GM12891 (cell line): Measurements from ENCODE around the gene SIGLEC12. TPM values are rescaled to one million over a fixed set of nuclear protein-coding genes. Genes with fewer than 3 reads are reported as not detected.

ENCODE experiments used
- DNase-seq: peaks from one replicate; pipeline ENCODE4 v3.0.0; 2011; ENCODE audit warnings: low spot score; ENCODE audit not compliant: insufficient read length
- FAIRE-seq: peaks from 2 replicates; lab custom pipeline; 2011; peaks lifted over from hg19 to GRCh38; lab: Jason Lieb, UNC
- PAX5 ChIP-seq: IDR thresholded peaks from 2 replicates; pipeline ENCODE4 v1.6.1; 2011; ENCODE audit warnings: low read length, moderate library complexity, mild to moderate bottlenecking; ENCODE audit not compliant: insufficient read depth, severe bottlenecking
- POLR2A ChIP-seq: IDR thresholded peaks from 2 replicates; pipeline ENCODE4 v1.6.1; 2011; ENCODE audit warnings: low read depth, low read length, control low read depth
- POLR2AphosphoS5 ChIP-seq: IDR thresholded peaks from 2 replicates; pipeline ENCODE4 v1.6.1; 2011; ENCODE audit warnings: low read depth, low read length, control low read depth
- POU2F2 ChIP-seq: IDR thresholded peaks from 2 replicates; pipeline ENCODE4 v1.6.1; 2011; ENCODE audit warnings: low read depth, mild to moderate bottlenecking, control low read depth, low read length, moderate library complexity
- SPI1 ChIP-seq: IDR thresholded peaks from 2 replicates; pipeline ENCODE4 v1.6.1; 2011; ENCODE audit warnings: low read depth, low read length, control low read depth
- TAF1 ChIP-seq: IDR thresholded peaks from 2 replicates; pipeline ENCODE4 v1.6.1; 2011; ENCODE audit warnings: low read depth, low read length, control low read depth
- polyA plus RNA-seq: library from polyadenylated mRNA; unstranded; fragments of >200 nt; gene quantifications from one replicate; pipeline ENCODE4 v1.2.1, GENCODE V29; 2012; ENCODE audit warnings: low read depth, missing spikeins, inconsistent platforms; ENCODE audit not compliant: missing spikeins

The SIGLEC12 gene
- not detected for polyA plus RNA-seq

GRCh38 chr19:51501594-51502263 is at the start of gene SIGLEC12:
SIGLEC12 (minus strand) TSS chr19:51501800; CDS start chr19:51501733, 67 bp downstream.
- TF ChIP-seq SPI1 (no peak), POLR2A (no peak), POLR2AphosphoS5 (no peak), PAX5 (no peak), TAF1 (no peak), POU2F2 (no peak)
- DNase-seq (no peak), FAIRE-seq (no peak)

DNA sequence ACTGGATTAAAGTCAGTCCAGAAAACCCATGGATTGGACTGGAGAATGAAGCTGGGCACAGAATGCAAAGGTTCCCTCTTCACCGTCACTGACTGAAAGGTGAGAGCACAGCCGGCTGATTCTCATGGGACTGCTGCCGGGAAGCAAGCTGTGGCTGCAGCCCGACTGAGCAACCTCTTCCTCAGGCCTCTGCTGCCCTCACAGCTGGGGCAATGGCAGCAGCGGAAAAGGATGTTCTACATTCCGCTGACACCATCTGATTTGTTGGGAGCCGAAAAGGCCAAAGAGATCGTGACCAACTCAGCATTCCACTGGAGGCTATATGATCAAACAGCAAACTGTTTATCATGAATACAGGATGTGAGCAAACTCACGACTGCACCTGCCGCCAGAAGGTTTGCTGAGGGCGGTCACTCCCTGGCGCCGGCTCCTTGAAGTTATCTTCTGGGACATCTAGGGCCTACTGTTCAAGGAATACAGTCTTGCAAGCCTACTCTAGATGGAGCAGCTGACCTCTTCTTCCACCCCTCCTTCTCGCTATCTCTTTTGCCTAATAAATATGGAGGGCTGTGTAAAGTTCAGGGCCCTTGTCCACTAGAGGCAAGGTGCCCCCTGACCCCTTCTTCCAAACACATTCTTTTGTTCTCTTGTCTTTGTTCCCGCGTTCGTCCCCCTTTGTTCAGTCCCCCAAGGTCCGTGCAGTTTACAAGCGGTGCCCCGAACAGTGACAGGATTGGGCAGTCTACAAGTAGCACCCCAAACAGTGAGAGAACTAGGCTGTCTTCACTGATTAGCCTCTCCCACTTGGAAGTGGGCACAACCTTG is 49.5 kb upstream of the SIGLEC12 start:
- FAIRE-seq = peak; percentile 43
- TF ChIP-seq PAX5 (no peak), POU2F2 (no peak), POLR2A (no peak), SPI1 (no peak), TAF1 (no peak), POLR2AphosphoS5 (no peak)
- DNase-seq = no peak

- FAIRE-seq (peak; percentile 85), DNase-seq (no peak)
- TF ChIP-seq SPI1 (no peak), PAX5 (no peak)
Measured at GRCh38 chr19:51549533-51550324, 48.1 kb upstream of the SIGLEC12 start.

DNA sequence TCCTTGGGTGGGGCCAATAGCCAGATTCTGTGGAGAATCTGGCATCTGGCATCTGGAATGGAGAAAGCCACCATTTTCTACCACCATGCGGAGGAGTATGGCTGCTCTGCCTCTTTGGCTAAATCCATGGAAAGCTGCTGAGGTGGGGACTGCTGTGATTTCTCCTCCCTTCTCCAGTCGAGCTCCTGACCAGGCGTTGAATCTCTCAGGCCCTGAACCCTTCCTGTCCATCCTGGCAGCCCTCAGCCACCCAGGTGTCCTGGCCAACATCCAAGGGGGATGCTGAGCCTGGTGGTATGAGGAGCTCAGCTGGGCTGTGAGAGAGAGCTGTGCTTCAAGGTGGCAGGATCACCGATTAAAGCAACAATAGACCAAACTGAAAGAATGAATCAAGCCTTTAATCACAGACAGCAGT is 47.3 kb upstream of the SIGLEC12 start:
- DNase-seq (no peak), FAIRE-seq (no peak)
- TF ChIP-seq PAX5 = no peak

DNA sequence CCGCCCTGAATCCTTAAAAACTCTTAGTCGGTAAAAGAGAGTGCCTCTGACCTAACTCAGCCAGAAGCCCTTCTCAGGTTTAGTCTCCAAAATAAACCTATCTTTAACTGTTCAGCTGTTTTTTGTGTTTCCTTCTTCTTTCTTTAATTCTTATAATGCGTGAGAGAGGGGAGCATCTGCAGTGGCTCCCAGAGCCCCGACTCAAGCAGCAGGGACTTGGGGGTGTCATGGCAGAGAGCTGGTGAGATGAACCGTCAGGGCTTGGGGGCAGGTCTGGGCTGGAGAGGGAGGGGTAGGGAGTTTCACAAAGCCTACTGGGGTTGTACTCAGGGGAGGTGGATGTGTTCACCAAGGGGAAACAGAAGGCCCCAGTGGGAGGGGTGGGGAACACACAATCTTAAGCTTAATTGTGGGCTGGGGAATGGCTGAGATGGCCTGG is 46.6 kb upstream of the SIGLEC12 start:
- DNase-seq = no peak
- TF ChIP-seq POLR2AphosphoS5 (no peak), POLR2A (no peak)
- FAIRE-seq = no peak

DNA sequence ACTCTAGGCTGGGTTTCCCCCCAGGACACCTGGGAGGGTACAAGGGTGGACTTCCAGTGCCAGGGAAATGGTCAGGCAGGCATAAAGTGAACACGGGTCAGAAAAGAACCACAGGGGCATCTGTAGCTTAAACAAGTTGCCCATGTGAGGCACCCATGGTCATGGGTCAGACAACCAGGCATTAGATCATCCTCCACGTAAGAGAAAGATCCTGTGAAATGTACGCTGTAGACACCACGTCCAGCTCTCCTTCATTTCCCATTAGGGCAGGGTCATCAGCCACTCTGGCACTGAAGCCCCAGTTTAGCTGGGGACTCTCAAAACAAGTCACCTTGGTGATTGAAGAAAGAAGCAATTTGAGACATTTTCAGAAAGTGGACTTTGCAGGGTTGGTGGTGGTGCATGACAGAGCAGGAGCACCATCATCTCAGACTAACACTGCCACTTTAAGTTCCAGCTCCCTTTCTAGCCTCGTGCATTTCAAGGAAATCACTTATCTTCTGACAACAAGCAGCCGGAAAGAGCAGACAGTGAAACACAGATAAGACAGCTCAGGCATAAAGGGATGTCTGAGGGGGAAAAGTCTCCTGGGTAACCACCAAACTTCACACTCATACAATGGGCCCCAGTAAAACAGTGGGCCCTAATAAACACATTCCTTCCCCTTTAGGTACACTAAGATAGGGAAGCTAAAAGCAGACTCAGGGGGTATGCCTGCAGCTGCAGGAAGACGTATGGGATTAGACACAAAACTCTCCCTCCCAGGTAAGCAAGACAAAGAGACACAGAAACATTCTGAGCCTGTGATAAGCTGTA is 46.0 kb upstream of the SIGLEC12 start:
- no peak for DNase-seq
- peak; percentile 77 for FAIRE-seq
- no peak for TF ChIP-seq POLR2AphosphoS5
- TF ChIP-seq POU2F2 = no peak
- no peak for TF ChIP-seq TAF1
- TF ChIP-seq POLR2A = no peak
- TF ChIP-seq PAX5 = no peak
- no peak for TF ChIP-seq SPI1

- FAIRE-seq = no peak
- DNase-seq = no peak
Measured at GRCh38 chr19:51546650-51547396, 45.2 kb upstream of the SIGLEC12 start.

GRCh38 chr19:51546107-51546649 is 44.6 kb upstream of the SIGLEC12 start:
- TF ChIP-seq SPI1 = peak; percentile 25; the same call in 1 of the 2 replicates
- TF ChIP-seq PAX5 = no peak
- no peak for TF ChIP-seq POLR2A

More at GRCh38 chr19:51546650-51547396, 45.2 kb upstream of the SIGLEC12 start:
- TF ChIP-seq POLR2AphosphoS5 (no peak), PAX5 (no peak)

DNA sequence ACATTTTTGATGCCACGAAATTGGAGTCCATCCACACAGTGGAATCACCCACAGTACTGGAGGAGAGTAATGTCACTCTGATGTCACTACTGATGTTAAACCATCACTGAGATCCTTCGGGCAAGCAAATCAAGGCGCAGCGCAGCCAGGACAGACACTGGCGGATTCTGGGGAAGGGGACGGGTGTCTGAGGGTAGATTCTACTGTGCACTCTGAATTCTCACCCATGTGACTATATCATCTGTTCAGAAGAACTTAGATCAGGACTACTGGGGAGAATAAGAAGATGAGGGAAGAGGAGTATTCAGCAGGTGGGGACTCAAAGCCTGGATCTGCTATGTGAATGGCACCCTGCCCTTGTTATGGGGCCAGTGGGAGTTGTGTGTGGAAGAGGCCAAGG is 42.4 kb upstream of the SIGLEC12 start:
- no peak for TF ChIP-seq POLR2A
- DNase-seq (no peak), FAIRE-seq (no peak)

More at GRCh38 chr19:51546107-51546649, 44.6 kb upstream of the SIGLEC12 start:
- DNase-seq = no peak
- FAIRE-seq = no peak
